Fibroblast of skin of right quadriceps (primary cell): ENCODE results near the gene FGD4.

Experiments
- DNase-seq: peaks from one replicate; pipeline ENCODE4 v3.0.0-alpha.2; 2013

FGD4 gene

DNA sequence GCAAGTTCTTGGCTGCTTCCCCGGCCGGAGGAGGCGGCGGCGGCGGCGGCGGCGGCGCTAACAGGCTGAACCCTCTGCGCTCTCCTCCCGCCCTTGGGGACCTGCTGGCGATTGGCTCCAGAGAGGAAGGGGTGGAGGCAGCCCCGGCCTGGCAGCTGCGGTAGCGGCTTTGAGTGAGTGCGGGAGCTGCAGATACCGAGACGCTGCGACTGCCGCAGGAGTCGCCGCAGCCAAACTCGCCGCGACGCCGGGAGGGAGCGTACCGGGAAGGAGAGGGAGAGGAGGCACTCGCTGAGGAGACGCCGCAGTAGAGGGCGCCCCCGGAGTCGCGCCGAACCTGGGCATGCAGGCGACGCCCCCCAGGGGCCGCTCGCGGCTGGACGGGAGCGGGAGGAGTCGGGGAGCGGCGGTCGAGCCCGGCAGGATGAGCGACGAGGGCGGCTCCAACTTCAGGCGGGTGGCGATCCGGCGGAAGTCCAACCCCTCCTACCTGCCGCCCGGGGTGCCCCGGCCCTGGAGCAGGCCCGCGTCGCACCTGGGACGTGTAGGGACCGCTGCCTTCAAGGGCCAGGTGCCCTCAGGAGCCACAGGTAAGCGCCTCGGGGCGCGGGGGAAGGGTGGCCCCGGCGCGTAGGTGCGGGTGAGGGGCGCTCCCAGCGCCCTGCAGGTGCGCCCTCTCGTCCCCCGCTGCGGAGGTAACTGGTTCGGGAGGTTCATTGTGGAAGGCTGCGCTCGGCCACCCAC lies at the start of gene FGD4:
Gene FGD4, plus strand, starts transcription at position 189 of the 744 bp plus-strand sequence.
- DNase-seq: peak; percentile 50

- DNase-seq: no peak
Observed at GRCh38 chr12:32353540-32353939, 45.8 kb upstream of the FGD4 start.

GRCh38 chr12:32357601-32358249 lies 41.6 kb upstream of the FGD4 start:
- no peak for DNase-seq

- no peak for DNase-seq
Observed at GRCh38 chr12:32360956-32361355, 38.4 kb upstream of the FGD4 start.

DNA sequence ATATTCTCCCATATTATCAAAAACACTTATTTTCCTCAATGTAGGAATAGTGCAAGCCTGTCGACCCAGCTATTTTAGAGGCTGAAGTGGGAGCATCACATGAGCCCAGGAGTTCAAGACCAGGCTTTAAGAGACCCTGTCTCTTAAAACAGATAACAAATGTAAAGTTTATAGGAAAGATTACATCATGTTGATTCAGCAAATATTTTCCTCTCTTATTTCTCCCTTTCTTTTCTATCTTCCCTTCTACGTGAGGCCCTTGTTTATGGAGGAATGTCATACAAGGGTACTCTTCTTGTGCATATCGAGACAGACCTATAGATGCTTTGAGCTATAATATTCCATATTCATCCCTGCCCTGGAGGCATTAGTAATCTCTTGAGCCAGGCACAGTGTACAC lies 36.5 kb upstream of the FGD4 start:
- no peak for DNase-seq

GRCh38 chr12:32365473-32366064 lies 33.8 kb upstream of the FGD4 start:
- peak; percentile 73 for DNase-seq

DNA sequence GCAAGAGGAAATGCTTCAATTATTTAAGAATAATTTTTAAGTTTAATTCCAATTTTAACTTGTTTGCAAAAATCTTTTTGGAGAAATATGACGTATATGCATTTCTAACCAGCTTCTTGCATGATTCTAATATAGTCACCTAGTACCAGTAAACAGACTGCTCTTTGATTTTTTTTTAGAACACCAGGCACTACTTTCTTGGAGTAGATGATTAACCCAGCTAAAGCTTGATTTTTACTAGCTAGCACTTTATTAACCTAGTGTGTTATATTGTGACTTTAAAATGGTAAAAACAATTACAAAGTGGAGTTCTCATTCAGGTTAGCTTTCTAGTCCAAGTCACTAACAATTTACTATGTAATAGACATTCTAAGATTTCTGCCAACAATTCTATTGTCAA lies 32.6 kb upstream of the FGD4 start:
- DNase-seq: no peak

GRCh38 chr12:32367381-32367780 lies 32.0 kb upstream of the FGD4 start:
- DNase-seq: no peak

GRCh38 chr12:32369202-32369601 lies 30.2 kb upstream of the FGD4 start:
- DNase-seq: no peak

GRCh38 chr12:32377344-32378055 lies 21.9 kb upstream of the FGD4 start:
- no peak for DNase-seq

GRCh38 chr12:32379213-32379612 lies 20.1 kb upstream of the FGD4 start:
- DNase-seq: no peak

GRCh38 chr12:32379667-32380066 lies 19.7 kb upstream of the FGD4 start:
- no peak for DNase-seq

DNA sequence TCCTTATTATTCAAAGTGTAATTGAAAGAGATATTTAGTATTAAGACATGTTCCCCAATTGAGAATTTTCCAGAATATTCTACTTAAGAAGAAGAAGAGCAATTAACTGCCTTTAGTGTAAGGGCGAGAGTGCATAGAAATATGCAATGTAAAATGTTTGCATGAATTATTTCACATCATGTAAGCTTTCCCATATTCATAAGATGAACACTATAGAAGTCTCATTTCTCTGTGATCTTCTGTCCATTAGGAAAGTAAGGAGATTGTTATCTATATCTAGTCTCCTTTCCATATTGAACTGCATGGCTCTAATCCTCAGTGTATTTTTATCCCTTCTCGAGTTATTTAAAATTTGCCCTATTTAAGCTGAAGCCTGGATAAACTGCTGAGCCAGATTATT lies 17.1 kb upstream of the FGD4 start:
- DNase-seq: no peak

DNA sequence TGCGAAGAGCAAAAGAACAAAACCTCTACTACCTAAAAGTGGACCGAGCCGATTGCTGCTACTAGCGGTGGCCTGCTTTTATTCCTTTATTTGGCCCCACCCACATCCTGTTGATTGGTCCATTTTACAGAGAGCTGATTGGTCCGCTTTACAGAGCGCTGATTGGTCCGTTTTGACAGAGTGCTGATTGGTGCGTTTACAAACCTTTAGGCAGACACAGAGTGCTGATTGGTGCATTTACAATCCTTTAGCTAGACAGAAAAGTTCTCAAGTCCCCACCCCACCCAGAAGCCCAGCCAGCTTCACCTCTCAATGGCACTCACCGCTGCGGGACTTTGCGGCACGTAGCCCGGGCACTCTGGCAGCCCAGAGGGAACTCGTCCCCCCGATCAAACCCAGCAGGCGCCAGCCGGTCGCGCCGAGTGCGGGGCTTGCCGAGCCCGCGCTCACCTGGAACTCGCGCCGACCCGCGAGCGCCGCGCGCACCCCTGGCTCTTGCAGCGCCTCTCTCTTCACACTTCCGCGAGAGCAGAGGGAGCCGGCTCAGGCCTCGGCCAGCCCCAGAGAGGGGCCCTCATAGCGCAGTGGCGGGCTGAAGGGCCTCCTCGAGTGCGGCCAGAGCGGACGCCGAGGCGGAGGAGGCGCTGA lies 8.7 kb upstream of the FGD4 start:
- DNase-seq: peak; percentile 18

GRCh38 chr12:32395026-32395425 lies 4.3 kb upstream of the FGD4 start:
- no peak for DNase-seq

- DNase-seq: no peak
Observed at GRCh38 chr12:32397696-32398095, 1.7 kb upstream of the FGD4 start.

DNA sequence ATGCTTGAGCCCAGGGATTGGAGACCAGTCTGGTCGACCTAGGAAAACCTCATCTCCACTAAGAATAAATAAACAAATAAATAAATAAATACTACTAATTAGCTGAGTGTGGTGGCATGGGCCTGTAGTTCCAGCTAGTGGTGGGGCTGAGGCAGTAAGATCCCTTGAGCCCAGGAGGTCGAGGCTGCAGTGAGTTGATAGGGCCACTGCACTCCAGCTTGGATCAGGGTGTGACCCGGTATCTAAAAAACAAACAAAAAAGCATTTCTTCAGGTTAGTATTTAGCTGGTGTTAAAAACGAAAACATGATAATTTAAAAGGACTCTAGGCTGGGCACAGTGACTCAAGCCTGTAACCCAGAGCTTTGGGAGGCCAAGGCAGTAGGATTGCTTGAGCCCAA lies 1.2 kb upstream of the FGD4 start:
- DNase-seq: no peak

DNA sequence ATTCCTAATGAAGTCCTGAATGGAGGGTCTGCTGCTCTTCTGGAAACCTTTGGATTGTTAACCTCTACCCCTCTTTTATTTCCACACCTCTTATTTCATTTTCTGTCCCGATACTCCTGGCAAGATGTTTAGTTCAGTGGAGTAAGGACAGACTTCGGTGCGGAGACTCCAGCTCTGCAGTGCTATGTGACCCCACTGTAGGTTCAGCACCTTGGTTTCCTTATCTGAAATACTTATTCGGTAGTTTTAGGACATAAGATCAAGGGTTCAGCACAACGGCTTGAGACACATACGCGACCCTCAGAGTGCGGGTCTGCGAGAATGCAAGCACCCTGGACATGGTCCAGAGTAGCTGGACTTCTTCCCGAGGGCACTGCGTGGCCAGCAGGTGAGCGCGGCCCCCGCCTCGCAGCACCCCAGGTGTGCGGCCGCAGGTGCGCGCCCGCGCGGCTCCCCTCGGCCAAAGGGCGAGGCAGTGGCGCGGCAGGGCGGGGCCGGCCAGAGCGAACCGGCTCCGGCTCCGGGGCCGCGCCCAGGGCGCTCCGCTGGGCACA lies 465 bp upstream of the FGD4 start:
- DNase-seq: no peak

DNA sequence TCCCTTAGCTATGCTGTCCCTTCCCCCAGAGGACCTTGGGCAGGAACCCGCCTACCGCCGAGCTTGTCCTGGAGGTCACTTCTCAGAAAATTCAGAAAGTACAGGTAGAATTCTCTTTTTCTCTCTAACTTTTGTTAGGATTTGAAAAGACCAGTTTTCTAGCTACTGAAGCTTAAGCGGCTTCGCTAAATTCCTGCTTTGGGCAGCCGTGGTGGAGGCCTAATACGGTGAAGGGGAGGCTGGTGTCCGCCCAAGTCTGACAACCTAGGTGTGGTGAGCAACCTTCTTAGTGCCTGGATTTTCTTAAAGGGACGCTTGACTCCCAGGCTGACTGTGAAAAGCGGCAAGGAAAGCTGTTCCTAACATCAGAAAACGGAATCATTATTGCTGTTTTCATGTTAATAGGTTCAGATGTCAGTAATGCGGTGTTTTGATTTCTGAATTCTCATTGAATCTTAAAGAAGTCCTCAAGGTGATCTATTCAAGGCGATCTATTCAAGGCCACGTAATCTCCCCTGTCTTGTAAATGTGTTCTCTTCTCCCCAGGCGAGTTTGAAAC lies 835 bp downstream of the FGD4 start:
- DNase-seq: no peak

GRCh38 chr12:32400866-32401265 lies 1.5 kb downstream of the FGD4 start:
- DNase-seq: no peak

- DNase-seq: no peak
Observed at GRCh38 chr12:32402170-32402569, 2.8 kb downstream of the FGD4 start.

GRCh38 chr12:32402946-32403345 lies 3.6 kb downstream of the FGD4 start:
- DNase-seq: no peak

DNA sequence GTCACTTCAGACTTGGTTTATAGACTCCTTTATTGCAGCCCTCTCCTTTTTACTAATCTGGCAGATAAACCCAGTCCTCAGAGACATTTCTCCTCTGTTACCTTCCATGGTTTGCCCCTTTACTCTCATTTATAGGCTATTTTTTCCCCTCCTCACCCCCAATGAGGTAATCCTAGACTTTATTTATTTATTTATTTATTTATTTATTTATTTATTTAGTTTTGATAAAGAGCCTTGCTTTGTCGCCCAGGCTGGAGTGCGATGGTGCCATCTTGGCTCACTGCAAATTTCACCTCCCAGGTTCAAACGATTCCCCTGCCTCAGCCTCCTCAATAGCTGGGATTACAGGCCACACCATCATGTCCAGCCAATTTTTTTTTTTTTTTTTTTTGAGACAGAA lies 8.4 kb downstream of the FGD4 start:
- DNase-seq: no peak
